ENCODE data around the gene ATOH7.
A peak's percentile ranks its signal among the peaks of the same experiment; 100 is the strongest.

ATOH7 gene

DNA sequence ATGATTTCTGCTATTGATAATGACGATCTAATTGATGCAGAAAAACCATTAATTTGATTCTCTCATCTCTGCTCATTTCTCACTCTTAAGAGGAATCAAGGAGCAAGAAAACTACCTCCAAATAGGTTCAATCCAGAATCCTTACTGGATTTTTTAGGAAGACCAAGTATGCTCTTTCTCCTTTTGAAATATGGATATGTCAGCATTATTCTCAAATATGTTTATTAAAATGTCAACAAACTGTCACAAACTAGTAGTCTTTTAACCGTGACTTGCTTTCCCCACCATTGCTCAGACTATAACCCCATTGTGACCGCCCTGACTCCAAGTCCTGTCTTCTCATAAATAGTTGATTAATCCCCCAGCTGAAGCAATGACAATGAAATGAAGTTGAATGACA is 1.1 kb upstream of the ATOH7 start:
- Histone ChIP-seq H3K27ac (ENCODE audit: low read length) (no peak overlapping the region), H3K9ac (ENCODE audit: low read length) (no peak overlapping the region), H3K4me3 (ENCODE audit: low read length) (no peak overlapping the region), H3K9me3 (ENCODE audit: control insufficient read depth, low read depth, low read length) (no peaks in the 10 kb centered on the region), H3K36me3 (ENCODE audit: control insufficient read depth, low read depth, low read length) (no peaks in the 10 kb centered on the region), H3K4me1 (ENCODE audit: control insufficient read depth, low read depth, low read length) (peaks cover 7% of the 10 kb centered on the region), H3K27me3 (ENCODE audit: control insufficient read depth, insufficient read depth, low read length) (peaks cover 43% of the 10 kb centered on the region)

DNA sequence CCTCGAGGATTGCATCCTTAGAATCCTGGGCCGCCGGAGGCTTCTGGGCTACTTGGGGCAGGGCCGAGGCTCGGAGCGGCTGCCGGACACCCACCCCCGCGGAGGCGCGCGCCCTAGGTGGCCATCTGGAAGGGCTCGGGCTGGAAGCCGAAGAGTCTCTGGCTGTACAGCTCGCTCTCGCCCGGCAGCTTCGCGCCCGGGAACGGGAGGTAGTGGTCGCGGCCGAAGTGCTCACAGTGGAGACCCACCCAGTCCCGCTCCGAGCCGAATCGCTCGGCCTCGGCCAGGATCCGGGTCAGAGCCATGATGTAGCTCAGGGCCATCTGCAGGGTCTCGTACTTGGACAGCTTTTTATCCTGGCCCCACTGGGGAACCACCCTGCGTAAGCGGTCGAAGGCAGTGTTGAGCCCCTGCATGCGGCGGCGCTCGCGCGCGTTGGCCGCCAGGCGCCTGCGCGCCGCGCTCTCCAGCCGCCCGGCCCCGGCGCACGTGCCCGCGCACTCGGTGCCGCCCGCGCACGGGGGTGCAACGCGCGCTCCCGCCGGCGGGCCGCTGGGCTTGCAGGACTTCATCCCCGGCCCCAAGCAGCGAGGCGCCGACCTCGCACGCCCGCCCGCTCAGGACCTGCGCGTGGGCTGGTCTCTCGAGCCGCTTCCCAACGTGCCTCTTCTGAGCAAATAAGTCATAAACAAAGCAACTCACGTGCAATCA is 652 bp downstream of the ATOH7 start:
- Histone ChIP-seq H3K9ac (ENCODE audit: low read length) (peak overlapping the region; percentile 51), H3K36me3 (ENCODE audit: control insufficient read depth, low read depth, low read length) (no peaks in the 10 kb centered on the region), H3K27me3 (ENCODE audit: control insufficient read depth, insufficient read depth, low read length) (peaks cover 43% of the 10 kb centered on the region), H3K27ac (ENCODE audit: low read length) (no peak overlapping the region), H3K9me3 (ENCODE audit: control insufficient read depth, low read depth, low read length) (no peaks in the 10 kb centered on the region), H3K4me3 (ENCODE audit: low read length) (peak overlapping the region; percentile 73), H3K4me1 (ENCODE audit: control insufficient read depth, low read depth, low read length) (peaks cover 7% of the 10 kb centered on the region)

DNA sequence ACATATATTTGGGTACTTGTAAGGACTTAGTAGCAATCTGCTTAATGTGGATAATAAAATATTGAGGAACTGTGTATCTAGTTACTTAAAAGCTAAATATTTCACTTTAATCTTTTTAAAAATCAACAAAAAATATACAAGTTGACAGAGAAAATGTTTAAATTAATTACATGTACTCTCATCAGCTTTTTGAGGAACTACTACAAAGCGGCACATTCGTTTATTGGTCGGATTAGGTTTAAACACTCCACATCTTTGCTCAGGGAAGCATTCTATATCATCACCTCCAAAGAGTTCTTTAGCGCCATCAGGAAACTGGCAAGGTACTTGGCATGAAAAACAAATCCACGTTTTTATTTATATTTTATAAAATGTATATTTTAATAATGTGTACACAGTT is 1.6 kb downstream of the ATOH7 start:
- no peak overlapping the region for H3K27ac ChIP-seq (ENCODE audit: low read length)
- peaks cover 7% of the 10 kb centered on the region for H3K4me1 ChIP-seq (ENCODE audit: control insufficient read depth, low read depth, low read length)
- H3K9ac ChIP-seq (ENCODE audit: low read length) = no peak overlapping the region
- no peaks in the 10 kb centered on the region for H3K36me3 ChIP-seq (ENCODE audit: control insufficient read depth, low read depth, low read length)
- H3K4me3 ChIP-seq (ENCODE audit: low read length) = peak overlapping the region; percentile 73
- no peaks in the 10 kb centered on the region for H3K9me3 ChIP-seq (ENCODE audit: control insufficient read depth, low read depth, low read length)
- H3K27me3 ChIP-seq (ENCODE audit: control insufficient read depth, insufficient read depth, low read length) = peaks cover 43% of the 10 kb centered on the region

DNA sequence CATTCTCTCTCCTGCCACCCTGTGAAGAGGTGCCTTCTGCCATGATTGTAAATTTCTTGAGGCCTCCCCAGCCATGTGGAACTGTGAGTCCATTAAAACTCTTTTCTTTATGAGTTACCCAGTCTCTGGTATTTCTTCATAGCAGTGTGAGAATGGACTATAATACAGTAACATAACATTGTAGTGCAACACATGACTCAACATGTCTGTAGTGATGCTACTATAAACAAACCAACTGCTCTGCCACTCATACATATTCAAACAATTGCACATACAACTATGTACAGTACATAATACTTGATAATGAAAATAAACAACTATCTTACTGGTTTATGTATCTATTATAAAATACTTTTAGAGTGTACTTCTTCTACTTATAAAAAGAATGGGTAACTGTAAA is 7.1 kb downstream of the ATOH7 start:
- Histone ChIP-seq H3K27ac (ENCODE audit: low read length) (no peak overlapping the region), H3K9ac (ENCODE audit: low read length) (no peak overlapping the region), H3K4me1 (ENCODE audit: control insufficient read depth, low read depth, low read length) (no peaks in the 10 kb centered on the region), H3K36me3 (ENCODE audit: control insufficient read depth, low read depth, low read length) (no peaks in the 10 kb centered on the region), H3K9me3 (ENCODE audit: control insufficient read depth, low read depth, low read length) (no peaks in the 10 kb centered on the region), H3K4me3 (ENCODE audit: low read length) (no peak overlapping the region), H3K27me3 (ENCODE audit: control insufficient read depth, insufficient read depth, low read length) (peaks cover 3% of the 10 kb centered on the region)

DNA sequence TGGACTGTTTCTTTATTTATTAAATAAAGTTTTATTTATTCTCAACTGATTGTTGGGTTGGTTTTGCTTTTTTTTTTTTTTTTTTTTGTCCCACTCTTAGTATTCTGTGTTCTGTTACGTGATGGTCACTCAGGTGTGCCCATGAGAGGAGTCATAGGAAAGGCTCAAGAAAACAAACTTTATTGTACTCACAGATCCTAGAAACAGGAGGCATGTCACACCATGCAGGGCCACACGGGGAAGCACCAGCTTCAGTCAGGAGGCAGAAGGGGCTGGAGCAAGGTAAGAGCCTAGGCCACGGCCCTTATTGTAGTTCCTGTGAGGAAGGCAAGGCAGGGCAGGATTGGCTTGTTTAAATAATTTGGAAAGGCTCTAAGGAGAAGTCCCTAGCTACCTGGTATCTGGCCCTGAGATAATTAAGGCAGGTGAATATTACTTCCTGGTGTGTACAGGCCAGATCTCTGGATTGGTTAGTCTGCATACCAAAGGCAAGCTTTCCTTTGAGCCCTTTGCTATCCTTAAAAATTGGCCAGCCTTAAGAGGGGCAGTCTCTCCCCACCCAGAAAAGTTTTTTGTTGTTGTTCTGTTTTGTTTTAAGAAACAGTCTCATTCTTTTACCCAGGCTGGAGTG is 8.3 kb downstream of the ATOH7 start:
- Histone ChIP-seq H3K36me3 (ENCODE audit: control insufficient read depth, low read depth, low read length) (no peaks in the 10 kb centered on the region), H3K27ac (ENCODE audit: low read length) (no peak overlapping the region), H3K9me3 (ENCODE audit: control insufficient read depth, low read depth, low read length) (no peaks in the 10 kb centered on the region), H3K9ac (ENCODE audit: low read length) (no peak overlapping the region), H3K27me3 (ENCODE audit: control insufficient read depth, insufficient read depth, low read length) (no peaks in the 10 kb centered on the region), H3K4me3 (ENCODE audit: low read length) (no peak overlapping the region), H3K4me1 (ENCODE audit: control insufficient read depth, low read depth, low read length) (no peaks in the 10 kb centered on the region)

DNA sequence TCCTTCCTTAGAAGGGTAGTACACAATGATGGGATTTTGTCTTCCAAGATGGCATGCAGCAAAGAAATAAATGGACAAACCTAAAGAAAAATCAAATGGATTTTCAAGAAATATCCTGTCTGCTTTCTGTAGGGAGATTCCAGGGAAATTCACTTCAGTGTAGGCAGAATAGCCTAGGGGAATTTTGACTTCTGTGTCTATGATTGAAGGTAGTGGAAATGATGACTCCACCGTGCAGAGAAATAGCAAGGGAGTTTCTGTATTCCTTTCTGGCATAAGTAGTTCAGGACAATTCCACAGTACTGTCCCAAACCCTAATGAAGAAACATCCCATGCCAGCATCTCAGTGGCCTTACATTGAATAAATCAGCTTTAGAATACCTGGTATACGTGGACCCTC is 9.5 kb downstream of the ATOH7 start:
- H3K4me3 ChIP-seq (ENCODE audit: low read length) = no peak overlapping the region
- no peaks in the 10 kb centered on the region for H3K4me1 ChIP-seq (ENCODE audit: control insufficient read depth, low read depth, low read length)
- no peaks in the 10 kb centered on the region for H3K36me3 ChIP-seq (ENCODE audit: control insufficient read depth, low read depth, low read length)
- no peak overlapping the region for H3K27ac ChIP-seq (ENCODE audit: low read length)
- H3K9ac ChIP-seq (ENCODE audit: low read length) = no peak overlapping the region
- H3K27me3 ChIP-seq (ENCODE audit: control insufficient read depth, insufficient read depth, low read length) = no peaks in the 10 kb centered on the region
- H3K9me3 ChIP-seq (ENCODE audit: control insufficient read depth, low read depth, low read length) = no peaks in the 10 kb centered on the region

DNA sequence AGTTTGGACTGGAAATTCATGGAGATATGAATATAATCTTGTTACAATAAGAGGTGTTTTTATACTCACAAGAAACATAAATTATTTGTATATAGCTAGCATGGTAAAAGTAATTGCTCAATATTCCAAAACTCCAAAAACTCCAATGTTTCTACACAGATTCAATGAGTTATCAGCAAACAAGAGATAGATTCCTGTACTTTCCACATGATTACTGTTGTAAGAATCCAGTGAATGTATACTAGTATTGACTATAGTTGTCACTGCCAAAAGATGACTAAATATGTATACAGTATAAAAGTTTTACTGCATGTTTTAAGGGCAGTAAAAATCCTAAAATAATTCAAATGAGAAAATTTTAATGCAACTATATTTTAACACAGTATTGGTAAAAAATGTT is 10.7 kb downstream of the ATOH7 start:
- Histone ChIP-seq H3K9me3 (ENCODE audit: control insufficient read depth, low read depth, low read length) (no peaks in the 10 kb centered on the region), H3K27me3 (ENCODE audit: control insufficient read depth, insufficient read depth, low read length) (no peaks in the 10 kb centered on the region), H3K27ac (ENCODE audit: low read length) (no peak overlapping the region), H3K4me1 (ENCODE audit: control insufficient read depth, low read depth, low read length) (no peaks in the 10 kb centered on the region), H3K36me3 (ENCODE audit: control insufficient read depth, low read depth, low read length) (no peaks in the 10 kb centered on the region), H3K4me3 (ENCODE audit: low read length) (no peak overlapping the region), H3K9ac (ENCODE audit: low read length) (no peak overlapping the region)

DNA sequence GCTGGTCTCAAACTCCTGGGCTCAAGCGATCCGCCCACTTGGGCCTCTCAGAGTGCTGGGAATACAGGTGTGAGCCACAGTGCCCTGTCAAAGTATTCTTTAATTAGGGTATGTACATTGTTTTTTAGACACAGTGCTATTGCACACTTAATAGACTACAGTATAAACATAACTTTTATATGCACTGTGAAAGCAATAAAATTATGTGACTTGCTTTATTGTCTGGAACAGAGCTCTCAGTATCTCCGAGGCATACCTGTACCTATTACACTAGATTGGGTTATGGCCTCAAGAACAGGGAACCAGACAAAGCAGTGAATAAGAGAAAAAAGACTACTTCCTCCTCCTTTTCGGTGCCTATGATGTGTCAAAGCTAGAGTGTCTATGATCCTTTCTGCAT is 13.1 kb downstream of the ATOH7 start:
- Histone ChIP-seq H3K9me3 (ENCODE audit: control insufficient read depth, low read depth, low read length) (no peaks in the 10 kb centered on the region), H3K36me3 (ENCODE audit: control insufficient read depth, low read depth, low read length) (no peaks in the 10 kb centered on the region), H3K9ac (ENCODE audit: low read length) (no peak overlapping the region), H3K27ac (ENCODE audit: low read length) (no peak overlapping the region), H3K4me3 (ENCODE audit: low read length) (no peak overlapping the region), H3K27me3 (ENCODE audit: control insufficient read depth, insufficient read depth, low read length) (no peaks in the 10 kb centered on the region), H3K4me1 (ENCODE audit: control insufficient read depth, low read depth, low read length) (no peaks in the 10 kb centered on the region)

DNA sequence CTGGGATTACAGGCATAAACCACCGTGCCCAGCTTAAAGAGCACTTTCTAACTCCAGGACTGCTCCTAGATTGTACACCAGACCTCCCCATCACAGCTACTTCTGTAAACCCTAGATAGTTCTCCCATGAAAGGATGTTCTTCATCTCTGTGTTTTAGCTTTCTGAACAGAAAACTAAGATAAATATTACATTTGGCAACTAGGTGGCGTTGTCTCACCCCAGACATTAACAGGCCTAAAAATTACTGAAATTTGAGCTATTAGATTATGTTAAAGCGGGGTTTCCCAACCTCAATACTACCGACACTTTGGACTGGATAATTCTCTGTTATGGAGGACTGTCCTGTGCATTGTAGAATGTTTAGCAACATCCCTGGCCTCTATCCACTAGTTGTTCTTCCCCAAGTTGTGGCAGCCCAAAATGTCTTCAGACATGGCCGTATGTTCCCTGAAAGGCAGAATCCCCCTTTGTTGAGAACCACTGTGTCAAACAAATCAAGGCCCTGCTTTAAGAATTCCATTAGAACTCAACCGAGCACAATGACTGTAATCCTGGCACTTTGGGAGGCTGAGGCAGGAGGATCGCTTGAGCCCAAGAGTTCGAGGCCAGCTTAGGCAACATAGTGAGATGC is 19.1 kb downstream of the ATOH7 start:
- Histone ChIP-seq H3K4me1 (ENCODE audit: control insufficient read depth, low read depth, low read length) (no peaks in the 10 kb centered on the region), H3K27ac (ENCODE audit: low read length) (no peak overlapping the region), H3K9me3 (ENCODE audit: control insufficient read depth, low read depth, low read length) (no peaks in the 10 kb centered on the region), H3K27me3 (ENCODE audit: control insufficient read depth, insufficient read depth, low read length) (no peaks in the 10 kb centered on the region), H3K9ac (ENCODE audit: low read length) (no peak overlapping the region), H3K4me3 (ENCODE audit: low read length) (no peak overlapping the region), H3K36me3 (ENCODE audit: control insufficient read depth, low read depth, low read length) (no peaks in the 10 kb centered on the region)

DNA sequence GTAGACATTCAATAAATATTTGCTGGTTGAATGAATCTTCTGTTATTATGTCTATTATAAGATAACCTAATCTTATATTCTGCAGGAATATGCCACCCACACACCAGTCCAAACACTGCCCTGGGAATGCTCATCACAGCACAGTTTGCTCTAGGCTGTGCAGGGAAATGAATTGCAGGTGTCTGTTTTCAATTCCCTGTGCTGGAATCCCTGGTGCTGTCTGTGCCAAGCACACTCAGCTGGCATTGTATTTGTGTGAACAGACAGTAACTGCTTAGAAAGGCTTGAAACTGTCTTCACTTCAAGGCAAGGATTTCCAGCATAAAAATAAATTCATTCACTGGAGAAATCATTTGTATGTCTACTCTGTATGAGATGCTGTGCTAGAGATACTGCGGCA is 20.2 kb downstream of the ATOH7 start:
- Histone ChIP-seq H3K9ac (ENCODE audit: low read length) (no peak overlapping the region), H3K27me3 (ENCODE audit: control insufficient read depth, insufficient read depth, low read length) (no peaks in the 10 kb centered on the region), H3K4me3 (ENCODE audit: low read length) (no peak overlapping the region), H3K4me1 (ENCODE audit: control insufficient read depth, low read depth, low read length) (no peaks in the 10 kb centered on the region), H3K27ac (ENCODE audit: low read length) (no peak overlapping the region), H3K9me3 (ENCODE audit: control insufficient read depth, low read depth, low read length) (no peaks in the 10 kb centered on the region), H3K36me3 (ENCODE audit: control insufficient read depth, low read depth, low read length) (no peaks in the 10 kb centered on the region)

DNA sequence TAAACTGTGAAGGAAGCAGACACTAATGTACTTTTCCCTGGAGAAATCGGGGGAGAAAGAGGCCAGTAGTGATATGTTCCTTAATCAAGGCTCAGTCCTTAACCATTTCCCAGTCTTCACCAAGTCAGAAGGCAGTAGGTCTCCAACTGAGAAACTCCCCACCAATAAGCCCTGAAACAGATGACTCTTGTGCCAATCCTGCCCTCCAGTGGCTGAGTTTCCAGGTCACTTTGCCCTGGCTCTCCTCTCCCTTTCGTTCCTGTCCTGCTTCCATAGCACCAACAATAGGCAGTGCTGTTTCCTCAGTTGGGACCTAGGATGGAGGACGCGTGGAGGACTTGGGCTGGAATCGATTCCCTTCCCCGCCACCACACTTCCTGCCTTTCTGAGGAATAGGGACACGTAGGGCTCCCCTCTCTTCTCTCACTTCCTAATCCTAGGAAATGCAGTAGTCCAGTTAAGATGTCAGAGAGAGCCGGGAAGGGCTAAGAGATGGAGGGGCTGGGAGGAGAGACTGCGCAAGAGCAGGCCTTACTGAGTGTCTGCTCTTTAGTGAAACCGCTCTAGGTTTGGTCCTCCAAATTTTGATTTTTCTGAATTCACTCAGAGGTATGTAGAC is 23.4 kb downstream of the ATOH7 start:
- Histone ChIP-seq H3K9me3 (ENCODE audit: control insufficient read depth, low read depth, low read length) (no peaks in the 10 kb centered on the region), H3K27ac (ENCODE audit: low read length) (no peak overlapping the region), H3K27me3 (ENCODE audit: control insufficient read depth, insufficient read depth, low read length) (no peaks in the 10 kb centered on the region), H3K4me1 (ENCODE audit: control insufficient read depth, low read depth, low read length) (no peaks in the 10 kb centered on the region), H3K9ac (ENCODE audit: low read length) (no peak overlapping the region), H3K4me3 (ENCODE audit: low read length) (no peak overlapping the region), H3K36me3 (ENCODE audit: control insufficient read depth, low read depth, low read length) (no peaks in the 10 kb centered on the region)
